BE2C (cell line): ENCODE data around the gene ADCY5.

Experiments
- DNase-seq: peaks from one replicate; pipeline ENCODE4 v3.0.0-alpha.2; 2020
- H3K27me3 ChIP-seq: fragments of 250-450 bp; sonication (Bioruptor Pico); 2 replicates; pipeline ENCODE4 v1.5.1; 2020; ENCODE audit warnings: mild to moderate bottlenecking
- H3K36me3 ChIP-seq: fragments of 250-450 bp; sonication (Bioruptor Pico); 2 replicates; pipeline ENCODE4 v1.5.1; 2020; ENCODE audit warnings: mild to moderate bottlenecking
- H3K4me1 ChIP-seq: fragments of 250-450 bp; sonication (Bioruptor Pico); 2 replicates; pipeline ENCODE4 v1.5.1; 2020
- H3K4me3 ChIP-seq: 2 replicates; pipeline ENCODE4 v1.5.1; 2011; ENCODE audit warnings: low read depth, low read length
- H3K9me3 ChIP-seq: fragments of 250-450 bp; sonication (Bioruptor Pico); 2 replicates; pipeline ENCODE4 v1.5.1; 2020
- CTCF ChIP-seq: IDR thresholded peaks from 2 replicates; pipeline ENCODE4 v1.5.1; 2012; ENCODE audit warnings: mild to moderate bottlenecking, low read depth, low read length

The ADCY5 gene

GRCh38 chr3:123282461-123282860, 166.4 kb downstream of the ADCY5 start:
- no peak for DNase-seq
- Histone ChIP-seq H3K27me3 (no peaks in the 10 kb centered on the region), H3K9me3 (no peaks in the 10 kb centered on the region), H3K4me1 (peaks cover 7% of the 10 kb centered on the region; the same call in 1 of the 2 replicates), H3K4me3 (no peak overlapping the region), H3K36me3 (no peaks in the 10 kb centered on the region)
- TF ChIP-seq CTCF, result no peak

GRCh38 chr3:123281929-123282328, 167.0 kb downstream of the ADCY5 start:
- Histone ChIP-seq H3K36me3 (no peaks in the 10 kb centered on the region), H3K27me3 (no peaks in the 10 kb centered on the region), H3K4me1 (peaks cover 7% of the 10 kb centered on the region; the same call in 1 of the 2 replicates), H3K4me3 (no peak overlapping the region), H3K9me3 (no peaks in the 10 kb centered on the region)
- no peak for TF ChIP-seq CTCF
- DNase-seq, result no peak

GRCh38 chr3:123281406-123281805, 167.5 kb downstream of the ADCY5 start:
- H3K27me3 ChIP-seq, result no peaks in the 10 kb centered on the region
- H3K4me3 ChIP-seq, result no peak overlapping the region
- H3K36me3 ChIP-seq, result no peaks in the 10 kb centered on the region
- H3K9me3 ChIP-seq, result no peaks in the 10 kb centered on the region
- no peak for DNase-seq
- no peak for TF ChIP-seq CTCF
- peaks cover 7% of the 10 kb centered on the region; the same call in 1 of the 2 replicates for H3K4me1 ChIP-seq

GRCh38 chr3:123279121-123279520, 169.8 kb downstream of the ADCY5 start:
- no peak for DNase-seq
- Histone ChIP-seq H3K27me3 (no peaks in the 10 kb centered on the region), H3K36me3 (no peaks in the 10 kb centered on the region), H3K4me3 (no peak overlapping the region), H3K9me3 (no peaks in the 10 kb centered on the region), H3K4me1 (no peaks in the 10 kb centered on the region)
- no peak for TF ChIP-seq CTCF

- no peaks in the 10 kb centered on the region for H3K4me1 ChIP-seq
- DNase-seq, result no peak
- H3K4me3 ChIP-seq, result no peak overlapping the region
- no peaks in the 10 kb centered on the region for H3K27me3 ChIP-seq
- H3K9me3 ChIP-seq, result no peaks in the 10 kb centered on the region
- TF ChIP-seq CTCF, result no peak
- H3K36me3 ChIP-seq, result no peaks in the 10 kb centered on the region
Measured at GRCh38 chr3:123278446-123278845, 170.4 kb downstream of the ADCY5 start.

- Histone ChIP-seq H3K4me3 (no peak overlapping the region), H3K27me3 (no peaks in the 10 kb centered on the region), H3K36me3 (no peaks in the 10 kb centered on the region), H3K9me3 (no peaks in the 10 kb centered on the region), H3K4me1 (no peaks in the 10 kb centered on the region)
- DNase-seq, result no peak
- TF ChIP-seq CTCF, result no peak
Measured at GRCh38 chr3:123277106-123277505, 171.8 kb downstream of the ADCY5 start.
